Ovary (tissue), 3 donors: ENCODE measurements around the gene ITPKA.

Experiments
- EP300 ChIP-seq: sonication (generic); formaldehyde crosslinking; IDR thresholded peaks from one replicate; pipeline ENCODE4 v1.6.1; 2017; ENCODE audit warnings: antibody characterized with exemption
- POLR2A ChIP-seq: fragments of 450-650 bp; IDR thresholded peaks from one replicate; pipeline ENCODE4 v1.6.1; 2017; ENCODE audit warnings: antibody characterized with exemption, mild to moderate bottlenecking, moderate library complexity
- TF ChIP-seq, protein P1 (sequence below), 3 donors: fragments of 450-650 bp in 2 of 3; fragments of 200-600 bp in 1 of 3; IDR thresholded peaks; one replicate each; pipeline versions ENCODE4 v1.5.1 to v1.8.0; 2016 to 2022; ENCODE audit warnings: antibody characterized with exemption in 3 of 3, mild to moderate bottlenecking in 1 of 3
- donor health status: DM: no; HTN: no; CAD: no.

DNA sequence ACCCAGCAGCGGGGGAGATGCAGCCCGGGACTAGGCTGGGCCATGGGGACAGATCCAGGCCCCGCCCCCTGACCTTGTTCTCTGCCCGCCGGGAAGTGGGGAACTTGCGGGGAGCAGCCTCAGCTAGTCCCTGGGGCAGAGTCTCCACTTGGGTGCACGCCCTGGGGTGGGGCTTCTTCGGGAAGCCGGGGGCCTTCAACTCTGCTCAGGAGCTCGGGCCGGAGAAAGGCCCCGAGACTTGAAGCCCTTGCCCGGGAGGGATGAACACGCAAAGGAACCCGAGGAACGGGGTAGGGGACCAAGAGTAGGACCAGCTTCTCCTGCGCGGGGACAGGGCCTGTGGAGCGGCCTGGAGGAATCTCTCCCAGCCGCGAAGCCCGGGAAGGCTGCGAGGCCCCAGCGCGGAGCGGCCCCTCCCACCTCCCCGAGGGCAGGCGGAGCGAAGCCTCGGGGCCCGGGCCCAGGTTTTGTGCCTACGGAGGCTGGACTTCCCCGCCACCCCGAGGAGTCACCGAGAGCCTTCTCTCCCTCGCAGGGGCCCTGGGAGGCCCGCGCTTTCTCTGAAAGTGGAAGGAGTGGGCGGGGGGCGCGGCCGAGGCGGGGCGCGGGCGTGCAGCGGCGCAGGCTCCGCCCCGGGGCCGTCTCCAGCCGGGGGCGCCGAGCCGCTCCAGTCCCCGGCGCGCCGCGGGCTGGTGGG lies at the start of gene ITPKA:
- TF ChIP-seq, protein P1, sequence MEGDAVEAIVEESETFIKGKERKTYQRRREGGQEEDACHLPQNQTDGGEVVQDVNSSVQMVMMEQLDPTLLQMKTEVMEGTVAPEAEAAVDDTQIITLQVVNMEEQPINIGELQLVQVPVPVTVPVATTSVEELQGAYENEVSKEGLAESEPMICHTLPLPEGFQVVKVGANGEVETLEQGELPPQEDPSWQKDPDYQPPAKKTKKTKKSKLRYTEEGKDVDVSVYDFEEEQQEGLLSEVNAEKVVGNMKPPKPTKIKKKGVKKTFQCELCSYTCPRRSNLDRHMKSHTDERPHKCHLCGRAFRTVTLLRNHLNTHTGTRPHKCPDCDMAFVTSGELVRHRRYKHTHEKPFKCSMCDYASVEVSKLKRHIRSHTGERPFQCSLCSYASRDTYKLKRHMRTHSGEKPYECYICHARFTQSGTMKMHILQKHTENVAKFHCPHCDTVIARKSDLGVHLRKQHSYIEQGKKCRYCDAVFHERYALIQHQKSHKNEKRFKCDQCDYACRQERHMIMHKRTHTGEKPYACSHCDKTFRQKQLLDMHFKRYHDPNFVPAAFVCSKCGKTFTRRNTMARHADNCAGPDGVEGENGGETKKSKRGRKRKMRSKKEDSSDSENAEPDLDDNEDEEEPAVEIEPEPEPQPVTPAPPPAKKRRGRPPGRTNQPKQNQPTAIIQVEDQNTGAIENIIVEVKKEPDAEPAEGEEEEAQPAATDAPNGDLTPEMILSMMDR (IDR thresholded peaks at IDR 0.05) = no peak
- TF ChIP-seq POLR2A (no peak), EP300 (no peak)
